GM10847 (cell line): ENCODE measurements around the gene SDS.

Experiments used
- POLR2A ChIP-seq: IDR thresholded peaks from 2 replicates; pipeline ENCODE4 v1.6.1; 2011; ENCODE audit not compliant: insufficient read length; ENCODE audit errors: extremely low read depth

The SDS gene

GRCh38 chr12:113416091-113416754 is 12.5 kb upstream of the SDS start:
- no peak for TF ChIP-seq POLR2A

- TF ChIP-seq POLR2A: no peak
These were observed 10.9 kb upstream of the SDS start for GRCh38 chr12:113414519-113415038.

GRCh38 chr12:113413488-113413939 is 9.8 kb upstream of the SDS start:
- TF ChIP-seq POLR2A: no peak

GRCh38 chr12:113409462-113410124 is 5.9 kb upstream of the SDS start:
- TF ChIP-seq POLR2A: no peak

- no peak for TF ChIP-seq POLR2A
These were observed 5.1 kb upstream of the SDS start for GRCh38 chr12:113408756-113409298.

- TF ChIP-seq POLR2A: no peak
These were observed 4.4 kb upstream of the SDS start for GRCh38 chr12:113407931-113408600.

- TF ChIP-seq POLR2A: no peak
These were observed 2.0 kb upstream of the SDS start for GRCh38 chr12:113405694-113406093.

GRCh38 chr12:113402586-113403260 is 964 bp downstream of the SDS start:
- TF ChIP-seq POLR2A: no peak

- no peak for TF ChIP-seq POLR2A
These were observed 2.4 kb downstream of the SDS start for GRCh38 chr12:113401066-113402000.

- TF ChIP-seq POLR2A: no peak
These were observed 3.3 kb downstream of the SDS start for GRCh38 chr12:113400362-113400761.

GRCh38 chr12:113399490-113399889 is 4.2 kb downstream of the SDS start:
- no peak for TF ChIP-seq POLR2A

GRCh38 chr12:113398346-113399290 is 5.1 kb downstream of the SDS start:
- no peak for TF ChIP-seq POLR2A

- TF ChIP-seq POLR2A: no peak
These were observed 6.0 kb downstream of the SDS start for GRCh38 chr12:113397497-113398197.
